Dermis microvascular lymphatic vessel endothelial cell (primary cell): ENCODE results near the gene TMEM41A. TPM values are rescaled to one million over a fixed set of nuclear protein-coding genes. Genes with fewer than 3 reads are reported as not detected.

Experiments used
- DNase-seq, 2 donors: peaks; one replicate each; pipeline versions ENCODE4 v3.0.0 to v3.0.0-alpha.2; 2010; ENCODE audit warnings: low read depth in 2 of 2
- total RNA-seq: library from RNA; depleted of rRNA; stranded (reverse); fragments of >200 nt; gene quantifications from 2 replicates; pipeline ENCODE4 v1.2.1, GENCODE V29; 2014

The TMEM41A gene
- total RNA-seq, result 5.9 and 7.0 TPM in 2 replicates

GRCh38 chr3:185498503-185499396 is at the start of gene TMEM41A:
Gene TMEM41A (minus strand): TSS chr3:185499035. CDS start chr3:185498961, 74 bp downstream.
- DNase-seq, result peak; percentile 74 to 92

- no peak for DNase-seq
Observed at GRCh38 chr3:185540695-185541094, 41.9 kb upstream of the TMEM41A start.

GRCh38 chr3:185539934-185540333 is 41.1 kb upstream of the TMEM41A start:
- no peak for DNase-seq

GRCh38 chr3:185537369-185537970 is 38.6 kb upstream of the TMEM41A start:
- peak in 1 of 2 donors; percentile 70 for DNase-seq

GRCh38 chr3:185534511-185534910 is 35.7 kb upstream of the TMEM41A start:
- no peak for DNase-seq

- no peak for DNase-seq
Observed at GRCh38 chr3:185532901-185533300, 34.1 kb upstream of the TMEM41A start.

GRCh38 chr3:185530856-185531255 is 32.0 kb upstream of the TMEM41A start:
- DNase-seq, result no peak

- no peak for DNase-seq
Observed at GRCh38 chr3:185528532-185528931, 29.7 kb upstream of the TMEM41A start.

- DNase-seq, result no peak
Observed at GRCh38 chr3:185527364-185527763, 28.5 kb upstream of the TMEM41A start.

GRCh38 chr3:185526349-185526951 is 27.6 kb upstream of the TMEM41A start:
- DNase-seq, result no peak

GRCh38 chr3:185521349-185522138 is 22.7 kb upstream of the TMEM41A start:
- DNase-seq, result no peak

GRCh38 chr3:185519021-185519420 is 20.2 kb upstream of the TMEM41A start:
- DNase-seq, result no peak

- no peak for DNase-seq
Observed at GRCh38 chr3:185517387-185518130, 18.7 kb upstream of the TMEM41A start.

- no peak for DNase-seq
Observed at GRCh38 chr3:185511711-185512110, 12.9 kb upstream of the TMEM41A start.

- DNase-seq, result no peak
Observed at GRCh38 chr3:185508335-185508991, 9.6 kb upstream of the TMEM41A start.

- DNase-seq, result no peak
Observed at GRCh38 chr3:185507883-185508282, 9.0 kb upstream of the TMEM41A start.

GRCh38 chr3:185504636-185505035 is 5.8 kb upstream of the TMEM41A start:
- DNase-seq, result no peak

- no peak for DNase-seq
Observed at GRCh38 chr3:185503521-185503920, 4.7 kb upstream of the TMEM41A start.

GRCh38 chr3:185502987-185503386 is 4.2 kb upstream of the TMEM41A start:
- DNase-seq, result no peak

- DNase-seq, result no peak
Observed at GRCh38 chr3:185490241-185490640, 8.6 kb downstream of the TMEM41A start.
